ENCODE results near the gene GPX5.

- TF ChIP-seq, protein P1, sequence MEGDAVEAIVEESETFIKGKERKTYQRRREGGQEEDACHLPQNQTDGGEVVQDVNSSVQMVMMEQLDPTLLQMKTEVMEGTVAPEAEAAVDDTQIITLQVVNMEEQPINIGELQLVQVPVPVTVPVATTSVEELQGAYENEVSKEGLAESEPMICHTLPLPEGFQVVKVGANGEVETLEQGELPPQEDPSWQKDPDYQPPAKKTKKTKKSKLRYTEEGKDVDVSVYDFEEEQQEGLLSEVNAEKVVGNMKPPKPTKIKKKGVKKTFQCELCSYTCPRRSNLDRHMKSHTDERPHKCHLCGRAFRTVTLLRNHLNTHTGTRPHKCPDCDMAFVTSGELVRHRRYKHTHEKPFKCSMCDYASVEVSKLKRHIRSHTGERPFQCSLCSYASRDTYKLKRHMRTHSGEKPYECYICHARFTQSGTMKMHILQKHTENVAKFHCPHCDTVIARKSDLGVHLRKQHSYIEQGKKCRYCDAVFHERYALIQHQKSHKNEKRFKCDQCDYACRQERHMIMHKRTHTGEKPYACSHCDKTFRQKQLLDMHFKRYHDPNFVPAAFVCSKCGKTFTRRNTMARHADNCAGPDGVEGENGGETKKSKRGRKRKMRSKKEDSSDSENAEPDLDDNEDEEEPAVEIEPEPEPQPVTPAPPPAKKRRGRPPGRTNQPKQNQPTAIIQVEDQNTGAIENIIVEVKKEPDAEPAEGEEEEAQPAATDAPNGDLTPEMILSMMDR (IDR thresholded peaks at IDR 0.05) = no peak
- TF ChIP-seq POLR2AphosphoS5 (IDR thresholded peaks at IDR 0.05; ENCODE audit: low read depth, low read length) = no peak
- TF ChIP-seq REST (IDR thresholded peaks at IDR 0.05; ENCODE audit: insufficient read depth in 1 of 2, low read depth in 2 of 2, low read length in 1 of 2) = no peak
- no peak for TF ChIP-seq SIN3A (IDR thresholded peaks at IDR 0.05; ENCODE audit: borderline replicate concordance, insufficient read depth, low read depth, low read length)
Observed at GRCh38 chr6:28555136-28555535, 29.5 kb downstream of the GPX5 start.
